SK-MEL-5 (cell line): Measurements from ENCODE around the gene CABYR. TPM values are rescaled to one million over a fixed set of nuclear protein-coding genes. Genes with fewer than 3 reads are reported as not detected.
A peak's percentile ranks its signal among the peaks of the same experiment; 100 is the strongest.

Source experiments
- DNase-seq: peaks from one replicate; pipeline ENCODE4 v3.0.0-alpha.2; 2016; ENCODE audit warnings: low read depth, low spot score
- in situ Hi-C: cut with HindIII; loops from 2 replicates; pipeline ENCODE4 v1.10.0; 2016; ENCODE audit warnings: low sequenced_read_pairs, high pct_unique_total_duplicates, low pct_unique_long_range_greater_than_20kb
- polyA plus RNA-seq, 2 experiments: library from polyadenylated mRNA; depleted of rRNA; stranded (reverse); fragments of >200 nt; gene quantifications; 2 replicates each; pipeline ENCODE4 v1.2.3, GENCODE V29; 2015
- total RNA-seq: library from RNA; depleted of rRNA; stranded (reverse); fragments of >200 nt; shearing (Covaris generic); gene quantifications from 2 replicates; pipeline ENCODE4 v1.2.3, GENCODE V29; 2014; rRNA removed

Gene CABYR
- total RNA-seq: 2.5 and 3.3 TPM in 2 replicates
- polyA plus RNA-seq (2015; cell fraction: cytosol; rRNA removed): 1.4 and 2.0 TPM in 2 replicates
- polyA plus RNA-seq (2015; cell fraction: nucleus; rRNA removed): 3.4 and 7.7 TPM in 2 replicates

GRCh38 chr18:24138789-24139616 lies at the start of gene CABYR:
Gene CABYR, plus strand, starts transcription at chr18:24139062. Its CDS starts 4,053 bp downstream, at chr18:24143115.
- in situ Hi-C loops: no loop called here
- peak; percentile 66 for DNase-seq

- DNase-seq: no peak
- in situ Hi-C loops: no loop called here
Observed at GRCh38 chr18:24089076-24089475, 49.8 kb upstream of the CABYR start.

- in situ Hi-C loops: no loop called here
- DNase-seq: no peak
Observed at GRCh38 chr18:24089515-24090337, 49.1 kb upstream of the CABYR start.

- in situ Hi-C loops: no loop called here
- DNase-seq: no peak
Observed at GRCh38 chr18:24090876-24091275, 48.0 kb upstream of the CABYR start.

- in situ Hi-C loops: no loop called here
- no peak for DNase-seq
Observed at GRCh38 chr18:24094561-24094960, 44.3 kb upstream of the CABYR start.

GRCh38 chr18:24095976-24096375 lies 42.9 kb upstream of the CABYR start:
- in situ Hi-C loops: no loop called here
- no peak for DNase-seq

GRCh38 chr18:24103320-24104021 lies 35.4 kb upstream of the CABYR start:
- DNase-seq: no peak
- in situ Hi-C loops: no loop called here

- DNase-seq: no peak
- in situ Hi-C loops: no loop called here
Observed at GRCh38 chr18:24104486-24104885, 34.4 kb upstream of the CABYR start.

GRCh38 chr18:24108641-24109040 lies 30.2 kb upstream of the CABYR start:
- no peak for DNase-seq
- in situ Hi-C loops: no loop called here

GRCh38 chr18:24111936-24112335 lies 26.9 kb upstream of the CABYR start:
- in situ Hi-C loops: no loop called here
- no peak for DNase-seq

- no peak for DNase-seq
- in situ Hi-C loops: no loop called here
Observed at GRCh38 chr18:24112464-24112863, 26.4 kb upstream of the CABYR start.

GRCh38 chr18:24112874-24113615 lies 25.8 kb upstream of the CABYR start:
- no peak for DNase-seq
- in situ Hi-C loops: no loop called here

- no peak for DNase-seq
- in situ Hi-C loops: no loop called here
Observed at GRCh38 chr18:24114924-24115549, 23.8 kb upstream of the CABYR start.

- DNase-seq: no peak
- in situ Hi-C loops: no loop called here
Observed at GRCh38 chr18:24115628-24116027, 23.2 kb upstream of the CABYR start.

GRCh38 chr18:24118750-24119577 lies 19.9 kb upstream of the CABYR start:
- in situ Hi-C loops: no loop called here
- DNase-seq: peak; percentile 74

- DNase-seq: no peak
- in situ Hi-C loops: no loop called here
Observed at GRCh38 chr18:24120676-24121075, 18.2 kb upstream of the CABYR start.
